ENCODE results near the gene HCAR3. TPM values are rescaled to one million over a fixed set of nuclear protein-coding genes. Genes with fewer than 3 reads are reported as not detected.

Gene HCAR3
- 0.06 to 0.11 TPM in 2 of 5 replicates, not detected in the others for total RNA-seq (2022; extraction: Qiagen RNA extraction)

GRCh38 chr12:122716658-122717057, at the start of gene HCAR3:
Gene HCAR3, minus strand, starts transcription at chr12:122716811. Its CDS starts 74 bp downstream, at chr12:122716737.

GRCh38 chr12:122752464-122753318, 36.1 kb upstream of the HCAR3 start, which contains the start of gene DENR:
Gene DENR, plus strand, starts transcription at chr12:122752824. Its CDS starts 878 bp downstream, at chr12:122753702.

DNA sequence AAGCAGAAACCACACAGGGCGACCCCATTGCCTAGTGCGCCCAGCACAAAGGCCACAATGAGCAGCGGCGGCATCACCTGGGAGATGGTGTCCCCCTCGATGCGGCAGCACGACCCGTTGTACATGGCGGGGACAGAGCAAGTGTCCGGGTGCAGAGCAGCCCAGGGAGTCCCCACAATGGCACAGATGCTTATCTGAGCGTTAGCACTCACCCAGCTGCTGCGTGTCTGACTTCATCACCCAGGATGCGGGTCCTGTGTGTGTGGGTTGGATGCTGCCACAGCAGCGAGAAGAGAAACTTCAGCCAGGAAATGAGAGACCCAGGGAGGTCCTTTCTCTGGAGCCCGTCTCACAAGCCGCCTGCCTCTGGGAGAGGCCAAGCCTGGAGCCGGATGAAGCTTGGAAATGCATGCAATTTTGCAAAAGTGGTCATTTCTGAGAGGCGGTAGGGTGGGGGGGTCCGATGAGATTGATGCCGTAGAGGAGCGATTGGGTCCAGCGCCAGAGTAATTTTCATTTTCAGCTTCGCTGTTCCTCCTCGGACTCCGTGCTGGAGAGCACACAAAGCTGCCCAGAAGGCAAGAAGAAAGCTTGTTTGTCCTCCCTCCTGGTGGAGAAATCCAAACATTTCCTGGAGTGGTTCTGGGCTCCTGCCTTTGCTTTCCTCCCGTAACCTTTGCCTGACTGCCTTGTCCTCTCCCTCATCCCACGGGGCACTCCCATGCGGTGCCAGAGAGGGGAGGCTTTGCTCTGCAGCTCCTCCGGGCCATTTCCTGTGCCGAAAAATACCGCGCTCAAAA, 13.8 kb upstream of the HCAR3 start, which contains the start of gene HCAR1:
Gene HCAR1 (minus strand): TSS at position 630 of the 800 bp plus-strand sequence. CDS start 505 bp downstream, at position 125.

DNA sequence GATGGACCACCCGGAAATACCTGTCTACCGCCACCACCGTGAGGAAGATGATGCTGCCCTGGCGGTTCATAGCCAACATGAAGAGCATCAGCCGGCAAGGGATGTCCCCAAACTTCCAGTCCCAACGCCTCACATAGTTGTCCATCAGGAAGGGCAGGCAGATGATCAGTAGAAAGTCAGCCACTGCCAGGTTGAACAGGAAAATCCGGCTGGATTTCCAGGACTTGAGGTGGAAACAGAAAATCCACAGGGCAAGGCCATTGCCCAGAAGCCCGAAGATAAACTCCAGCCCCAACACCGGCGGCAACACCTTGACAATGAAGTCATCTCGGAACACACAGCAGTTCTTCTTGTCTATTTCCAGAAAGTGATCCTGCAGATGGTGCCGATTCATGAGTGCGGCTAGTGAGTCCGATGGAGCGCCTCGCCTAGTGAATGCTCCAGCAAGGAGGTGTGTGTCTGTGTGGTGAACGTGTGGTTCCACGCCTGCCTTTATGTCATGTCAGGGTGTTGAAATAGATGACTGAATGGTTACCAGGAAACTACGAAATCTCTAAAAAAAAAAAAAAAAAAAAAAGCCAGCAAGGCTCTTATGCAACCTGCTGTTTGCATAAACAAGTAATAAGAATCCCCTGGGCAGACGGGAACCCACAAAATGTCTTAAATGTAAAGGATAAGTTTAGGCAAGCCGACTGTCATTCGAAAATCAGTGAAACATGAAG, 13.6 kb downstream of the HCAR3 start, which contains the start of gene HCAR2:
Gene HCAR2 (minus strand): TSS at position 468 of the 722 bp plus-strand sequence. CDS start 74 bp downstream, at position 394.

Other genes with a start within 250 kb of the HCAR3 start
- 19.9 to 22.7 TPM (median 21.4 TPM) in 5 replicates for gene ZCCHC8, start 215.9 kb downstream of the HCAR3 start, total RNA-seq (2022; extraction: Qiagen RNA extraction)
- 53.7 to 75.1 TPM (median 64.3 TPM) in 5 replicates for gene RSRC2, start 189.9 kb downstream of the HCAR3 start, total RNA-seq (2022; extraction: Qiagen RNA extraction)
- 14.2 to 25.0 TPM (median 22.5 TPM) in 5 replicates for gene KNTC1, start 189.6 kb downstream of the HCAR3 start, total RNA-seq (2022; extraction: Qiagen RNA extraction)
- 0.04 to 0.08 TPM (median 0.07 TPM) in 3 of 5 replicates, not detected in the others for gene HCAR2, start 13.5 kb downstream of the HCAR3 start, total RNA-seq (2022; extraction: Qiagen RNA extraction)
- 0.02 to 0.11 TPM (median 0.07 TPM) in 5 replicates for gene HCAR1, start 14.0 kb upstream of the HCAR3 start, total RNA-seq (2022; extraction: Qiagen RNA extraction)
- gene DENR, start 36.0 kb upstream of the HCAR3 start, total RNA-seq (2022; extraction: Qiagen RNA extraction), result 54.2 to 64.4 TPM (median 60.6 TPM) in 5 replicates
- 0.04 to 0.07 TPM (median 0.04 TPM) in 4 of 5 replicates, not detected in the other for gene CCDC62, start 57.8 kb upstream of the HCAR3 start, total RNA-seq (2022; extraction: Qiagen RNA extraction)
- gene HIP1R, start 118.6 kb upstream of the HCAR3 start, total RNA-seq (2022; extraction: Qiagen RNA extraction), result 19.5 to 37.3 TPM (median 32.8 TPM) in 5 replicates
- 23.6 to 29.6 TPM (median 28.3 TPM) in 5 replicates for gene VPS37B, start 179.3 kb upstream of the HCAR3 start, total RNA-seq (2022; extraction: Qiagen RNA extraction)
- 9.0 to 12.1 TPM (median 10.8 TPM) in 5 replicates for gene ABCB9, start 249.7 kb upstream of the HCAR3 start, total RNA-seq (2022; extraction: Qiagen RNA extraction)